GM21576 (cell line): ENCODE data around the gene HS6ST3.
A peak's percentile ranks its signal among the peaks of the same experiment; 100 is the strongest.

ENCODE experiments used
- ATAC-seq: cut with Tn5 transposase; IDR thresholded peaks from one replicate; pipeline ENCODE4 v1.9.1; 2021; ENCODE audit warnings: mild to moderate bottlenecking, moderate library complexity; ENCODE audit not compliant: unreplicated experiment

HS6ST3 gene

GRCh38 chr13:96636001-96636709 is 546.2 kb downstream of the HS6ST3 start:
- ATAC-seq, result no peak

DNA sequence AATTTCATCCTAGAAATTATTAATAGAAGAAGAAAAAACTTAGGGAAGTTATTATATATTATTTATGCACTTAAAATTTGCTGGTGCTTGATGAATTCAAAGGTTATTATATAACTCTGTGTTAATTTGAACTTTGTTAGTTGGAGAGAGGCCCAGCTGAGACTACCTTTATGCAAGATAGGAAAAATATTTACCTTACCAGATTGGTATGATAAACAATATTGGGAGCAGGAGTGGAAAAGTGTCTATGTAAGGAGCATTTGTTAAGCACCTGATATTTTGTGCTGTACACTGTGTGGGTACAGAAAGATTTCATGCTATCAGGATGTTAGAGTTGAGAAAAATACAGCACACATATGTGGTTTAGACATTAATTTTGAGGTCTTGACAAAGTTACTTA is 547.1 kb downstream of the HS6ST3 start:
- ATAC-seq, result no peak

- no peak for ATAC-seq
Observed at GRCh38 chr13:96646101-96646500, 556.2 kb downstream of the HS6ST3 start.

- ATAC-seq, result no peak
Observed at GRCh38 chr13:96646515-96647211, 556.8 kb downstream of the HS6ST3 start.

- peak; percentile 86 for ATAC-seq
Observed at GRCh38 chr13:96650301-96650886, 560.5 kb downstream of the HS6ST3 start.

DNA sequence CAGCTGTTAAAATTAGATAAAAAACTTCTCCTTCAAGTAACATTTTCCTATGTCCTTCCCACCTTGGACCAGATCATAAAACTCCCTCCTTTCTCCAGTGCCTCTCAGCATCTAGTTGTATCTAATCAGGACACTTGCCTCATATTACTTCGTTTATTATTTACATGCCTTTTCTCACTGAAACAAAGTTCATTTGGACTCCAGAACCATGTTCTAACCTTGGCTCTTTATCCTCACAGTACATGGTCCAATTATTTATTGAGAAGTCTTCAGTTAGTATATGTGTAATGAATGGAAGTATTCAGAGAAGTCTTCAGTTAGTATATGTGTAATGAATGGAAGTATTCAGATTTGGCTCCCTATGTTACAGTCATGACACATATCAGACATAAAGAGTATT is 561.7 kb downstream of the HS6ST3 start:
- no peak for ATAC-seq

DNA sequence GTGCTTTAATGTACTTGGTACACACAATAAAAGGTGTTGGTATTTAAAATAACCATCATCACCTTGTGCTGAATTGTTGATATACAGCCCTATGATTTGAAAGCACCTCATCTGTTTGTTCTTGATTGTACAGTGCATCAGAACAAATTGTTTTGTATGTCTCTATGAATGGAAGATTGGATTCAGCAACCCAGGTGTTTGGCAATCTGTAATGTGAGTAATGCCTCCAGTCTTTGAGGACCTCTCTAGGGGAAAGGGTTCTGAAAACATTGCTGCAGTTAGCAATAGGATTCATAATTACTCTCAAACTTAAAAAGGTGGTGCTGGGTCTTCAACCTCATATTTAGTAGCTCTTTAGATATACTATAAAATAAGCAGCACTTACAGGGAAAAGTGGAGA is 562.6 kb downstream of the HS6ST3 start:
- ATAC-seq, result no peak

DNA sequence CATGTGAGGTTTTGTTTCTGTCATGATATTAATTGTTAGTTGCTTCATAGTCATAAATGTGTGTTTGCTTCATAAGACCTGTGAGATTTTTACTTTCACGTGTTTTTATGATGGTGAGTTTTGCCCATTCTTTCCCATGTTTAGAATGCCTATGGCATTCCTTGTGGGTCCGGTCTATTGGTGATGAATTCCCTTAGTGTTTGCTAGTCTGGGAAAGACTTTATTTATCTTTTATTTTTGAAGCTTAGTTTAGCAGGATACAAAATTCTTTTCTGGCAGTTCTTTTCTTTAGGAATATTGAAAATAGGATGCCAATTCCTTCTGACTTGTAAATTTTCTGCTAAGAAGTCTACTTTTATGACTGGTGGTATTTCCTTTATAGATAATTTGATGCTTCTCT is 571.7 kb downstream of the HS6ST3 start:
- ATAC-seq, result no peak

DNA sequence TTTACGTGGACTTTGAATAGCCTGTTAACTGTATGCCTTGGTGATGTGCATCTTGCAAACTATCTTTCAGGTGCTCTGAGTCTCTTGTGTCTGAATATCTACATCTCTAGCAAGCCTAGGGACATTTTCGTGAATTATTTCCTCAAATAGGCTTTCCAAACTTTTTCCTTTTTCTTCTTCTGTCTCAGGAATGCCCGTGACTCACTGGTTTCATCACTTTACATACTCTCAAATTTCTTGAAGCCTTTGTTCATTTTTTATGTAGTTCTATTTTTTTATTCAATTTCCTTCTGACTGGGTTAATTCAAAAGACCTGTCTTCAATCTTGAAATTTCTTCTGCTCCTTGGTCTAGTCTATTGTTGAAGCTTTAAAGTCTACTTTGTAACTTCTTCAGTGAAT is 572.1 kb downstream of the HS6ST3 start:
- no peak for ATAC-seq

DNA sequence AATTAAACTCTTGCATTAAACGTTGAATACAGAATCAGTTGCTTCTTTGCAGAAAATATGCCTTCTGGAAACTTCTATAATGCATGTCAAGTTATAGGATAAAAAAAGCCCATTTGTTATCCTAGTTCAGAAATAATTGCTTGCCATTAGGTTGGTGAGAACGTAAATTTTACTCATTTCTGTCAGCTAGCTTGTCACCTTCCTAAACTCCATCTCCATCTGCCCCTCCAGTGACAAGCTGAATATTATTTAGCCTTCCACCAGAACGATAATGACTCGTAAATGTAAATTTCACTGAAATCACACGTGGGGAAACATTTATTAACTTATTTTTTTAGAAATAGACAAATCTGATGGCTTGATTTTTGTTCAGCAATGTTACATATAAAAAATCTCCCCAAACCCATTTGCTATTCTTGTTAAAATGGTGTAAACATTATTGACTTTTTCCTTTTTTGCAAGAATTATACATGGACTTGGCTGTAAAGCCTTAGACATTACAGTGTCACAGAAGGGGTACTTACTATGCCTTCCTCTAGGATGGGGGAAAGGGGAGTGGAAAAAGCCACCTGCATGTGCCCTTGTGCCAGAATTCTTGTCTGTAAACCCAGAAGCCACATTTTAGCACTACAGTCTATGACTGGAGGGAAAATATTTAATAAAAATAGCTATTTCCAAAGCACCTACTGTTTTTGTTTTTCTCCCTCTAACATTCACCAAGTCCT is 577.5 kb downstream of the HS6ST3 start:
- no peak for ATAC-seq

GRCh38 chr13:96671073-96671472 is 581.2 kb downstream of the HS6ST3 start:
- ATAC-seq, result no peak

- no peak for ATAC-seq
Observed at GRCh38 chr13:96672016-96672415, 582.1 kb downstream of the HS6ST3 start.

DNA sequence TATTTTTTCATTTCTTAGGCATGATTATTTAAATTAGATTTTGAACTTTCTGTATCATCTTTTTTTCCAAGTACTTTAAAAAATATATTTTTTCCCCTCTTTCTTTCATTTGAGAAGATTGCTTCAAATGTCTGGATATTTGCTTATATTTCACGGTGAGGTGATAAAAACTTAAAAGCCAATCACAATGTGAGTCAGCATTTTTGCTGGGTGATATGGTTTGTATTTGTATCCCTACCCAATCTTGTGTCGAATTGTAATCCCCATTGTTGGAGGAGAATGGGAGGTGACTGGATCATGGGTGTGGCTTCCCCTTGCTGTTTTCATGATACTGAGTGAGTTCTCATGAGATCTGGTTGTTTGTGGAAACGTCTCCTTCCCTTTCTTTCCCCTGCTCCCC is 583.9 kb downstream of the HS6ST3 start:
- ATAC-seq, result no peak

- ATAC-seq, result no peak
Observed at GRCh38 chr13:96677029-96677428, 587.1 kb downstream of the HS6ST3 start.

- ATAC-seq, result no peak
Observed at GRCh38 chr13:96678801-96679200, 588.9 kb downstream of the HS6ST3 start.

- no peak for ATAC-seq
Observed at GRCh38 chr13:96680898-96681297, 591.0 kb downstream of the HS6ST3 start.

DNA sequence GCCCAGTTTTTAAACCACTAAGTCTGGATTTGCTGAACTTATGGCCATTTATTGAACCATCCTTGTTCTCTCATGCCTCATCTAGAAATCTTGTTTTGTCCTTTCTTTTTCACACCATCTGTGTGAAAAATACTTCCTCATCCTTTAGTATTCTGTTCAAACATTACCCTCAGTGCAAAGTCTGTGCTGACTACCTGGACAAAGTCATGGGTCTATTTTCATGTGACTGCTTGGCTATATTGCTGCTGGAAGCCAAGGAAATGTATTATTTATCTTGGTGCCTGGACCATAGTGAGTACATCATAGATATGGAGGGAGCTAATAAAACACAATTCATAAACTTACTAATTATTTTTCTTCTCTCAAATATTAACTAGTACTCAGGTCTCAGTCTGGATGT is 591.9 kb downstream of the HS6ST3 start:
- ATAC-seq, result no peak

DNA sequence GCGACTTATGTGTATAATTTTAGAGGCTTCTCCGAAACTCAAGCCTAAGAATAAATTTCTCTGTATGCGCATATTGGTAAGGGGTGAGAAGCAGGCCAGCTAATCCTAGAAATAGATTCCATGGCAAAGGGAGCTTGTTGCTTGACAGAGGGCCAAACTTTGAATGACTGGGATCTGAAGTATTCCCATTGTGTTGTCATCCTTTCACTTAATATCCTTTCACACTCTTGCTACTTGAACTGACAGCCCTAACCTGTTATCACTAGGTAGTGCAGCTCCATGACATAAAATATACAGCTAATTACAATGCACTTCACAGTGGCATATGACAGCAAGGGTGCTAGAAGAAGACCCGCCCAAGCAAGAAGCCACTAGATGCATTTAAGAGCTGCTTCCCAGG is 594.6 kb downstream of the HS6ST3 start:
- ATAC-seq, result no peak

DNA sequence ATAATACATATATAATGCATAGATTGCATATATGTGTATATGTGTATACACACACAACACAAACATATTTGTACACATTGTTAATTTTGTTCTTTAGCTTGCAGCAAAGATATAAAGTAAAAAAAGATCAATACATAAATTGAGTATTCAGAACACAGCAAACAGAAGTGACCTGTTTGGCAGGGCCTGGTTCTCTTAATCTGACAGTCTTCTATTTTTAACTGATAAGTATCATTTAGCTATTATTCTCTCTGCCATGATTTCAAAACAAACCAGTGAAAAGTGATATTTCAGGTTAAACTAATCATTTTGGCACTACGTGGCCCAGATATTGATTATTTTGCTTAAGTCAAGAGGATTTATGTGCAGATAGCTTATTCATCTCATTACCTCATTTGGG is 595.0 kb downstream of the HS6ST3 start:
- no peak for ATAC-seq

GRCh38 chr13:96686286-96686685 is 596.4 kb downstream of the HS6ST3 start:
- ATAC-seq, result no peak

- no peak for ATAC-seq
Observed at GRCh38 chr13:96687191-96687590, 597.3 kb downstream of the HS6ST3 start.

DNA sequence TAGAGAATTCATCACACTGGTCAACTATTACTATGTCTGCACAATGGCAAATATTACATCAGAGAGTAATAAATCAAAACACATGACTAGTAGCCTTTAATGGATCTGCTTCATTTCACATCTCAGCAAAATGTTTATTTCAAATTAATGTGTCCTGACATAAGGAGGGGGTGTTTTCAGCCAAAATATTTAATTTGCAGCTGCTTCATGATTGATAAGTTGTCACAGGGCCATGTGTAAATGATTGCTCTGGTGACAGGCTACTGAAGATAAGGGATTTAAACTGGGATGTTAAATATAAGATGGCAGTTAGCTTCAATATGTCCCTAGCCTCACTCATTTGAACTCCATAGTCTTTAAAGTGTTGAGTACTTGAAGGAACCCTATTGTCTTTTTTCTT is 601.1 kb downstream of the HS6ST3 start:
- ATAC-seq, result no peak
